PC-3 (cell line): ENCODE measurements around the gene PAX7.

ENCODE experiments used
- CTCF ChIP-seq: fragments of 300-600 bp; sonication (generic); conservative IDR thresholded peaks from 2 replicates; pipeline ENCODE4 v1.5.1; 2017; ENCODE audit warnings: antibody characterized with exemption, low read depth, mild to moderate bottlenecking, low read length
- EZH2 ChIP-seq: fragments of 300-600 bp; sonication (generic); IDR thresholded peaks from one replicate; pipeline ENCODE4 v1.6.1; 2017; ENCODE audit warnings: antibody characterized with exemption, mild to moderate bottlenecking, low read length; ENCODE audit not compliant: unreplicated experiment
- EZH2phosphoT487 ChIP-seq: fragments of 300-600 bp; sonication (generic); IDR thresholded peaks from 2 replicates; pipeline ENCODE4 v1.6.1; 2018; ENCODE audit warnings: mild to moderate bottlenecking, antibody characterized with exemption, low read length, borderline replicate concordance

- no peak for TF ChIP-seq CTCF
- TF ChIP-seq EZH2phosphoT487: no peak; the same call in 1 of the 2 replicates
- no peak for TF ChIP-seq EZH2
These were observed 6.2 kb downstream of the PAX7 start for GRCh38 chr1:18636596-18637508.
